GM21447 (cell line): ENCODE data around the gene ATOH1.

Experiments used
- ATAC-seq: cut with Tn5 transposase; IDR thresholded peaks from one replicate; pipeline ENCODE4 v1.9.1; 2021; ENCODE audit not compliant: unreplicated experiment

ATOH1 gene, protein sequence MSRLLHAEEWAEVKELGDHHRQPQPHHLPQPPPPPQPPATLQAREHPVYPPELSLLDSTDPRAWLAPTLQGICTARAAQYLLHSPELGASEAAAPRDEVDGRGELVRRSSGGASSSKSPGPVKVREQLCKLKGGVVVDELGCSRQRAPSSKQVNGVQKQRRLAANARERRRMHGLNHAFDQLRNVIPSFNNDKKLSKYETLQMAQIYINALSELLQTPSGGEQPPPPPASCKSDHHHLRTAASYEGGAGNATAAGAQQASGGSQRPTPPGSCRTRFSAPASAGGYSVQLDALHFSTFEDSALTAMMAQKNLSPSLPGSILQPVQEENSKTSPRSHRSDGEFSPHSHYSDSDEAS

GRCh38 chr4:93828332-93828994 lies at the start of gene ATOH1:
Gene ATOH1 (plus strand): TSS chr4:93828753. CDS start chr4:93828927, 174 bp downstream.
- ATAC-seq: no peak

- ATAC-seq: no peak
These were observed 49.3 kb upstream of the ATOH1 start for GRCh38 chr4:93779228-93779627.

DNA sequence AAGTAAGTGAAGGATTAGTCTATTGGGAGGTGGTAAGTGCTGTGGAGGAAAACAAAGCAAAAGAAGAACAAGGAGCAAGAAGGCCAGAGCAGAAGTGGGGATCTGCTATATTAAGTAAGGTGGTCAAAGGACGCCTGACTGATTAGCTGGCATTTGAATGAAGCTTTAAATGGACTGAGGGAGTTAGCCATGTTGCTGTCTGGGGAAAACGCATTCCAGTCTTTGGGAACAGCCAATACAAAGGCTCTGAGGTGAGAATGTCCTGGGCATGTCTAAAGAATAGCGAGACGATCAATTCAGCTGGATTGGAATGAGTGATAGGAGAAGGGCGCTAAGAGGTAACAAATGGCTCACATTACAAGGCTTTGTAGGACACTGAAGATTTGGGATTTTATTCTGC lies 48.5 kb upstream of the ATOH1 start:
- ATAC-seq: no peak

GRCh38 chr4:93781198-93781597 lies 47.4 kb upstream of the ATOH1 start:
- ATAC-seq: no peak

DNA sequence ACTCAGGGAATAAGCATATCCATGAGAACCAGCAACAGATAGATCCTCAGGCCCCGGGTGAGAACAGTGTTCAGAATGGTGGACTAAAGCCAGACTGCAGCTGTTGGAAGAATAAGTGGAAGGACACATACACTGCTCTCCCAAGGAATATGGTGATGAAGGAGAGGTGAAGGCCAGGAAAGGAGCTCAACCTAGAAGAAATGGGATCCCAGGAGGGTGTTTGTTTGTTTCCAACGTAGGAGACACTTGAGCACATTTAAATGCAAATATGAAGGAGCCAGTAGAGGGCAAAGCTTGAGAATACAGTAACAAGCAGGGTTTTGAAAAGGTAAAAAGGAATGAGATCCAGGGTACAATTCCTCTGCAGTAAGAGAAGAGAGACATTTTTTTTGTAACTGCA lies 42.4 kb upstream of the ATOH1 start:
- ATAC-seq: no peak

- no peak for ATAC-seq
These were observed 39.8 kb upstream of the ATOH1 start for GRCh38 chr4:93788712-93789111.

DNA sequence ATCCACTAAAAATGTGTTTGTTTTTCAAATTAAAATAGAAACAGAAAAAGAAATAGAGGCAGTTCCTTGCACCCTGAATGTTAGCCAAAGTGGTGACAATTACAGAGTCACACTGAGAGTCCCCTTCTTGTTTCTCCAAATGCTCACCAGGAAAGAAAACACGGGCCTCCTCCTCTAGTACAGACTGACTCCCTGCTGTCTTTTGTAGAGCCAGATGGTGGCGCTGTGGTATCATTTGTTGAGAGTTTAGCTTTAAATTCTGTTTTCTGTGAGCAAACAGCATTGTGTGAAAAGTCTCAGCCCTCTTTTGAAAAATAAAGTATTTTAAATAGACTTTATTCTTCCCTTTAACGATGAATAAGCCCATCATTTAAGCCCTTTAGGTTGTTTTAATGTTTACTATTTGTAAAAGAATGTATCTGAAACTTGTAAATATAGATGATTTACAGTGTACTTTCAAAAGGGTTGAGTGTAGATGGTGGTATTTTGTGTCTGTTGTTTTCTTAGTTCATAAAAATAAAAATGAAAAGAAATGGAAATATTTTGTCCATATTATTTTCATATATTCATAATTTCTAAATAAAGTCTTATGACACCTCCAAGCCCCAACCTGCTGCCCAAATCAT lies 36.9 kb upstream of the ATOH1 start:
- ATAC-seq: peak; percentile 84

DNA sequence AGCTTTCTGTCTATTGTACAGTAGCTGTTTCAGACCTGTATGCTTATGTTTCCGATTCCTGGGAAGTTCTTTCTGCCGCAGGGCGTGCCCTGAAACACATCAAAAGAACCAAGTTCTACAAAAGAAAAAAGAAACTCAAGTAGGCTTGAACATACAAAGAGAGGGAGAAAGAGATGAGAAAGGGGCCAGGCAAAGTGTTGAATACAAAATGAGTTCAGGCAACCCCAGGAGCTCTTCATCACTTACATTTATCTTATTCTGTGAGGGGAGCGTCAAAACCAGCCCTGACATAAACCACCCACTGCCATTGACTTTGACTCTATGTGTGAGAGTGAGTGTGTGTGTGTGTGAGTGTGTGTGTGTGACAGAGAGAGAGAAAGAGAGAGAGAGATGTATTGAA lies 26.5 kb upstream of the ATOH1 start:
- ATAC-seq: no peak

GRCh38 chr4:93809773-93810172 lies 18.8 kb upstream of the ATOH1 start:
- ATAC-seq: no peak

- ATAC-seq: no peak
These were observed 18.1 kb upstream of the ATOH1 start for GRCh38 chr4:93810340-93810992.

DNA sequence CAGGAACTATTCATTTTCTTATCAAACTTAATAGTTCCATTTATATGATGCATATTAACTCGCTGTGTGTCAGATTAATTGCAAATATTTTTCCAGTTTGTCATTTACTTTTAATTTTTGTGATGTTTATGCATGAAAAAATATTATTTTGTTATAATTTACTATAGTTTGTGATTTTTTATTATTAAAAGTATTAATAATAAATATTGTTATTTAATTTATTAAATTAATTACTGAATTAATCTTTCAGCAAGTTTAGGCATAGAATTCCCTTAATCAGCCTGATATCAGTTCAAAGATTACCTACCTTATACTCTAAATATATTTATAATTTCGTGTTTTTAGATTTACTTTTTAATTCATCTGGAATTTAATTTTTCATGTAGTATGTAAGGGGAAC lies 15.5 kb upstream of the ATOH1 start:
- ATAC-seq: no peak

DNA sequence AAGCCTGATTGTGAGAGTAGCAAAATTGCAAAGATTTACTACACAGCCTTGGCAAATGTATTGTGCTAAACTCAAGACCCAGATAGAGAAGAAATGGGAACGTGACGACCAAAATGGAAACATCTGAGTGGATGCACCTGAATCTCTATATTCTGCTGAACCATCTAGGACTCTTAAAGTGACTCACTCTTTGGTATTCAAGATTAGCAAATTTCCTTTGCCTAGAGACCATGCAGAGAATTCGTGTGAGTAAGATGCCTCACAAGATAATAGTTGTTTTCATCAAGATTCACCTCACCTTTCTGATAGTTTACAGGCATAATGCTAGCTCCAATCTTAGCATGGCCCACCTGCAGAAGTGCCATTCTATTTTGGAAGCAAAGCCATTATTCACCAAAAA lies 14.4 kb upstream of the ATOH1 start:
- ATAC-seq: no peak

GRCh38 chr4:93814722-93815121 lies 13.8 kb upstream of the ATOH1 start:
- no peak for ATAC-seq

DNA sequence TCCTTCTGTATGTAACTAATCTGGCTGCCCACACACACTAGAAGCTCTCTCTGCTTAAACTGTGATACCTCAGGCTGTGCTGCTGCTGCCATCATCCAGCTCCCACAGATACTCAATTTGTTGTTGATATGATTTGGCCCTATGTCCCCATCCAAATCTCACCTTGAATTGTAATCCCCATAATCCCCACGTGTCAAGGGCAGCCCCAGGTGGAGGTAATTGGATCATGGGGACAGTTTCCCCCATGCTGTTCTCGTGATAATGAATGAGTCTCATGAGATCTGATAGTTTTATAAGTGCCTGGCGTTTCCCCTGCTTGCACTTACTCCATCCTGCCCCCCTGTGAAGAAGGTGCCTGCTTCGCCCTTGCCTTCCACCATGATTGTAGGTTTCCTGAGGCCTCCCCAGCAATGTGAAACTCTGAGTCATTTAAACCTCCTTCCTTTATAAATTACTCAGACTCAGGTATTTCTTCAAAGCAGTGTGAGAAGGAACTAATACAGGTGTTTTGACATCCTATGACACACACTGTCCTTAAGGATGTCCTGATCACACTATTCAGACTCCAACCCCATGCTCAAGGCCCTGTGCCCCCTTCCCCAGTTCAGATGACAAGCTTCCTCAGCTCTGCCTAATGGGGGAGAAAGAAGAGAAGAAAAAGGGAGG lies 2.9 kb upstream of the ATOH1 start:
- ATAC-seq: no peak

DNA sequence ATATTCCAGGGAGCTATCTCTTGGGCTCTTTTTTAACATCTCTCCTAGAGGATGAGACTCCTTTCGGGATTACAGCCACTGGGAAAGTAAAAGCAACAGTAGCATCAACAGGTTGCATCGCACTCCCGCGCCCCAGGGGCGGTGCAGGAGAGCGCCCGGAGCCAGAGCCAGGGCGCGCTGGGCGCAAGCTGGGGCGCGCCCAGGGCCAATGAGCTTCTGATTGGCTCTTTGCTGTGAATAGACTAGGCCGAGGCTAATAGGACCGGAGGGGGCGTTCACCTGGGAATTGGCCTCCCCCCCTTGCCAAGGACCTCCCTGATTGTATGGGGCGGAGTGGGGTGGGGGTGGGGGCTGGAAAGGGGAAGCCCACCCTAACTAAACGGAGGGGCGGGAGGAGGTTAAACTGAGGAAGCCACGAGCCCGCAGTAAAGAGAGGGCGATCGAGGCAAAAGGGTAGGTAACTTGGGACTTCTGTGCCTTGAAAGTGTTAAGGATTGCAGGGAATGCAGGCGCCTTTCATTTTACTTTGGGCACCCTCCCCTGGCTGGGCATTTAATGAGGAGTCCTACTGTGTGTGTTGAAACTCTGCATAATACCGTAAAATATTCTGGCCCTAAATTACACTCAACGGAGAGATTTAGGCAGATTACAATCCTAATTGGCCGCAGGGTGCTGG lies 1.1 kb upstream of the ATOH1 start:
- no peak for ATAC-seq

- ATAC-seq: no peak
These were observed 654 bp downstream of the ATOH1 start for GRCh38 chr4:93828995-93829819.

- no peak for ATAC-seq
These were observed 1.5 kb downstream of the ATOH1 start for GRCh38 chr4:93829820-93830687.

DNA sequence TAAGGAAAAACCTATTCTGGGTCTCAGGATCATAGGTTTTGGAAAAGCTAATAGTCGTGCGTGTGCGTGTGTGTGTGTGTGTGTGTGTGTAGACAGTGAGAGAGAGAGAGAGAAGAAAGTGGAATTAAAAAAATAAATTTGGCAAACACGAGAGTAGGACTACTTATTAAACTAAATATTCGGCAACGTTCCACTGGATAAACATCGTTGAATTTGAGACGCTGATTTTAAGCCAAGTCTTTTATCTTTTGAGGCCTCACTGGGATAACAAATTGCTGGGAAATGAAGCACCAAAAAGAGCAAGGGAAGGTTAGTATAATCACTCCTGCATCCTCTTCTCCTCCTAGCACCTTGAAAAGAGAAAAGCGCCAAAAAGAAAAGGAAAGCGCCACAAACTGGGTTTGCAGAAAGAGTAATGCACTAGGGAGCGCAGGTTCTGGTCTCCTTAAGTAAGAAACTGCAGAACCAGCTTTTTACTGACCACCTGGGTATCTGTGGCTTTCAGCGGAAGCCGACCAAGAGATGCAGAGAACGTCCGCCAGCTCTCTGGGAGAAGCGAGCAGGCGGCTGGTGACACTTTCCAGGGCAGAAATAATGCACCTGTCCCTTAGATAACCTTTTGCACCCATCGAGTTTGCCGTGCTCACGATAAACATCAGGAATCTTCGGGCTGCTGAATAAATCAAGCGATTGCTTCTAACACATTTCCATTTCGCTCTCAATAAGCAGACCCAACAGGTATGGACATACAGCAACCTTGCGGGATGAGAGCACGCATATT lies 3.4 kb downstream of the ATOH1 start:
- no peak for ATAC-seq
